Measurements from ENCODE around the gene LINGO3. TPM values are rescaled to one million over a fixed set of nuclear protein-coding genes. Genes with fewer than 3 reads are reported as not detected.

Gene LINGO3
- total RNA-seq, 1 experiment from 2014 or later = 1.3 TPM

DNA sequence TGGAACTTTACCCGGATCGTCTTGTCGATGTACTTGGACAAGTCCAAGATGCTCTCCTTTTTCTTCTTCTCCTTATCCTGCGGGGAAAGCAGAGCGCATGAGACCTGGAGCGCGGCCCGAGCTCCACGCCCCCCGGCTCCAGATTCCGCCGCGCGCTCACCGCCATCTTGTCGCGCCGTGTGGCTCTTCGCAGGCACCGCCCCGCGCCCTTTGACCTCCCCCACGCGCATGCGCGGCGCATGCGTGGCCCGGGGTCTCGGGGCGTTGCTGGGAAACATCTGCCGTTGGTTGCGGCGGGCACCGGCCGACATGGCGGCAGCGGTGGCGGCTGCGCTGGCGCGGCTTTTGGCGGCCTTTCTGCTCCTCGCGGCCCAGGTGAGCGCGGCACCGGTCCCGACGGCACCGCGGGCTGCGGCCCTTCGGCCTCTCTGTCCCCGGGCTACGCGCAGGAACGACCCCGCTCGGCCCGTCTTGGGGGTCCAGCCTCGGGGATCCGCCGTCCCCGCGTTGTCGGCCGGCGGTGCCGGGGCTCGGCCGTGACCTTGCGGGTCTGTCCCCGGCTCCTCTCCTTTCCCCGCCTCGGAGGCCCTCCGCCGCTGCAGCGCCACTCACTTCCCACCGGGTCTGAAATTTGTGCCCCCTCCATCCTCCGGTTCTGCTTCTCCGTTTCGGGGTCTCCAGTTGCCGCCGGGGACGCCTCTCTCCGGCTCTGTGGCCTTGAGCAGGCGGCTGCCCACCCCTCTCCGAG, 20.6 kb upstream of the LINGO3 start, which contains the start of the genes LSM7 and SPPL2B:
Gene LSM7, minus strand, starts transcription at position 186 of the 748 bp plus-strand sequence. Its CDS starts 20 bp downstream, at position 166.
Gene SPPL2B, plus strand, starts transcription at position 284 of the 748 bp plus-strand sequence. Its CDS starts 26 bp downstream, at position 310.
- no TSS peak for BruUV-seq (replicated peaks)

DNA sequence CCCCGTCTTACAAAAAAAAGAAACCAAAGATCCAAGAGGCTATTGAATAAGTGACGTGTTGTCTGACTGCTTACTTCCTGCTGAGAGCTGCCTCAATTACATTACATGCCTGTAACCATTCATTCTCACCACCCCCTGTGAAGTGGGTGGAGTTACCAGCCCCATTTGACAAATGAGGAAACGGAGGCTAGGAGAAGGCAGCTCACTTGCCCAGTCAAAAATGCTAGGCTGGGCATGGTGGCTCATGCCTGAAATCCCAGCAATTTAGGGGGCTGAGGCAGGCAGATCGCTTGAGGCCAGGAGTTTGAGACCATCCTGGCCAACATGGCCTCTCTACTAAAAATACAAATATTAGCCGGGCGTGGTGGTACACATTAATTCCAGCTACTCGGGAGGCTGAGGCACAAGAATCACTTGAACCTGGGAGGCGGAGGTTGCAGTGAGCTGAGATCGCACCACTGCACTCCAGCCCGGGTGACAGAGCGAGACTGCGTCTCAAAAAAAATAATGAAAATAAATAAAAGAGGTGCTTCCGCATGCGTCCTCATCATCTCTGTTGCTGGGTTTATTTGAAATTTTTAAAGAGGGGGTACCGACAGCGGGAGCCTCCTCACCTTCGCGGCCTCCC, 19.9 kb upstream of the LINGO3 start:
- CTCF ChIA-PET = no interaction called here
- Mint-ChIP-seq H3K4me1 (ENCODE audit: low read depth, unreplicated experiment) (peaks cover 24% of the 10 kb centered on the region), H3K9me3 (ENCODE audit: unreplicated experiment) (no peaks in the 10 kb centered on the region), H3K36me3 (ENCODE audit: insufficient read depth, unreplicated experiment) (peaks cover 57% of the 10 kb centered on the region), H3K27ac (ENCODE audit: unreplicated experiment) (peak overlapping the region; percentile 94), H3K27me3 (ENCODE audit: insufficient read depth, unreplicated experiment) (no peaks in the 10 kb centered on the region), H3K4me3 (ENCODE audit: unreplicated experiment) (peak overlapping the region; percentile 87)
- POLR2A ChIA-PET = interaction anchor here (0.5 to 1.6 kb wide), 5 partner anchors 9 to 273 kb away, joined by 3 to 5 read pairs (median 4); partner anchors contain the start of genes GADD45B and PLEKHJ1
- TF ChIP-seq, protein P1, sequence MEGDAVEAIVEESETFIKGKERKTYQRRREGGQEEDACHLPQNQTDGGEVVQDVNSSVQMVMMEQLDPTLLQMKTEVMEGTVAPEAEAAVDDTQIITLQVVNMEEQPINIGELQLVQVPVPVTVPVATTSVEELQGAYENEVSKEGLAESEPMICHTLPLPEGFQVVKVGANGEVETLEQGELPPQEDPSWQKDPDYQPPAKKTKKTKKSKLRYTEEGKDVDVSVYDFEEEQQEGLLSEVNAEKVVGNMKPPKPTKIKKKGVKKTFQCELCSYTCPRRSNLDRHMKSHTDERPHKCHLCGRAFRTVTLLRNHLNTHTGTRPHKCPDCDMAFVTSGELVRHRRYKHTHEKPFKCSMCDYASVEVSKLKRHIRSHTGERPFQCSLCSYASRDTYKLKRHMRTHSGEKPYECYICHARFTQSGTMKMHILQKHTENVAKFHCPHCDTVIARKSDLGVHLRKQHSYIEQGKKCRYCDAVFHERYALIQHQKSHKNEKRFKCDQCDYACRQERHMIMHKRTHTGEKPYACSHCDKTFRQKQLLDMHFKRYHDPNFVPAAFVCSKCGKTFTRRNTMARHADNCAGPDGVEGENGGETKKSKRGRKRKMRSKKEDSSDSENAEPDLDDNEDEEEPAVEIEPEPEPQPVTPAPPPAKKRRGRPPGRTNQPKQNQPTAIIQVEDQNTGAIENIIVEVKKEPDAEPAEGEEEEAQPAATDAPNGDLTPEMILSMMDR (IDR thresholded peaks at IDR 0.05; ENCODE audit: insufficient read depth in 1 of 2, low read depth in 1 of 2, low read length in 1 of 2, severe bottlenecking in 1 of 2, unreplicated experiment in 1 of 2) = no peak
- H3K36me3 ChIP-seq (ENCODE audit: control insufficient read depth, insufficient read depth, low read length) = peaks cover 1% of the 10 kb centered on the region; the same call in 1 of the 2 replicates
- BruUV-seq (replicated peaks) = TSS peak; percentile 64
- no peaks in the 10 kb centered on the region for H3K9me3 ChIP-seq
- H3K4me3 ChIP-seq (ENCODE audit: low read depth, low read length) = peak overlapping the region; percentile 95
- no peaks in the 10 kb centered on the region for H3K27me3 ChIP-seq (replicated peaks; ENCODE audit: control insufficient read depth, insufficient read depth, low read length)
- no peak for DNase-seq
- peaks cover 31% of the 10 kb centered on the region for H3K4me1 ChIP-seq
- intact Hi-C loops (cut with micrococcal nuclease; ENCODE audit: unreplicated experiment) = no loop called here

More for the DNA sequence above, 20.6 kb upstream of the LINGO3 start, which contains the start of the genes LSM7 and SPPL2B:
- H3K36me3 Mint-ChIP-seq (ENCODE audit: insufficient read depth, unreplicated experiment) = peaks cover 53% of the 10 kb centered on the region
- TF ChIP-seq, protein P1 (IDR thresholded peaks at IDR 0.05; ENCODE audit: insufficient read depth in 1 of 2, low read depth in 1 of 2, low read length in 1 of 2, severe bottlenecking in 1 of 2, unreplicated experiment in 1 of 2) = no peak
- H3K27me3 ChIP-seq (replicated peaks; ENCODE audit: control insufficient read depth, insufficient read depth, low read length) = no peaks in the 10 kb centered on the region
- H3K4me3 ChIP-seq (ENCODE audit: low read depth, low read length) = peak within 1 kb of the TSS; percentile 95
- ChIA-PET POLR2A (interaction anchor here (0.5 to 1.6 kb wide), 5 partner anchors 10 to 272 kb away, joined by 3 to 5 read pairs (median 4); partner anchors contain the start of genes GADD45B and PLEKHJ1), CTCF (no interaction called here)
- intact Hi-C loops (cut with micrococcal nuclease; ENCODE audit: unreplicated experiment) = no loop called here
- peak; percentile 87 to 91 for DNase-seq
- H3K9me3 ChIP-seq = no peaks in the 10 kb centered on the region
- no peaks in the 10 kb centered on the region for H3K27me3 Mint-ChIP-seq (ENCODE audit: insufficient read depth, unreplicated experiment)
- H3K4me1 ChIP-seq = peaks cover 31% of the 10 kb centered on the region
- H3K9me3 Mint-ChIP-seq (ENCODE audit: unreplicated experiment) = no peaks in the 10 kb centered on the region
- peak within 1 kb of the TSS; percentile 94 for H3K27ac Mint-ChIP-seq (ENCODE audit: unreplicated experiment)
- H3K4me1 Mint-ChIP-seq (ENCODE audit: low read depth, unreplicated experiment) = peaks cover 26% of the 10 kb centered on the region
- peaks cover 1% of the 10 kb centered on the region; the same call in 1 of the 2 replicates for H3K36me3 ChIP-seq (ENCODE audit: control insufficient read depth, insufficient read depth, low read length)
- peak within 1 kb of the TSS; percentile 87 for H3K4me3 Mint-ChIP-seq (ENCODE audit: unreplicated experiment)

DNA sequence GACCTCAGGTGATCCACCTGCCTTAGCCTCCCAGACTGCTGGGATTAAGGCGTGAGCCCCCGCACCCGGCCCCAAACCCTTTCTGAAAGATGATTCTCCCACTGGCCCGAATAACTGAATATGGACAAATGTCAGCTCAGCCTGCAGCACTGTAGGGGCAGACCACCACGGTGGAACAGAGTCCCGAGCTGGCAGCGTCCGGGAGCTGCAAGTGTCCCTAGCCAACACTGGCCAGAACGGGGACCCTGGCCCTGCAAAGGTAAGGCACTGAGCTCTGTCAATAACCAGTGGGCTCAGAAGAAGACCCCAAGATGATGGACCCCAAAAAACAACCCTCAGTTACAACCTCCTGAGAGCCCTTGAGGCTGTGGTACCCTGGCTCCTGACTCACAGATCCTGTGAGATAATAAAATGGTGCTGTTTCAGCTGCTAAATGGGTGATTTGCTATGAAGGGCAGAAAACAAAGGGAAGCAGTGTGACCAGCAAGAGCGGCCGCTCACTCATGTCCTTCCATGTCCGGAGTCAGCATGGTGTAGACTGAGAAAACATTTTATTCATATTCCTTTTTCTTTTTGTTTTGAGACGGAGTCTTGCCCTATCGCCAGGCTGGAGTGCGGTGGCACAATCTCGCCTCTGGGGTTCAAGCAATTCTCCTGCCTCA, 18.9 kb upstream of the LINGO3 start:
- TF ChIP-seq, protein P1 (IDR thresholded peaks at IDR 0.05; ENCODE audit: insufficient read depth in 1 of 2, low read depth in 1 of 2, low read length in 1 of 2, severe bottlenecking in 1 of 2, unreplicated experiment in 1 of 2) = no peak
- CTCF ChIA-PET = no interaction called here
- no TSS peak for BruUV-seq (replicated peaks)
- intact Hi-C loops (cut with micrococcal nuclease; ENCODE audit: unreplicated experiment) = no loop called here
- POLR2A ChIA-PET = no interaction called here
- Mint-ChIP-seq H3K36me3 (ENCODE audit: insufficient read depth, unreplicated experiment) (peaks cover 60% of the 10 kb centered on the region), H3K27ac (ENCODE audit: unreplicated experiment) (no peak overlapping the region), H3K4me1 (ENCODE audit: low read depth, unreplicated experiment) (peaks cover 24% of the 10 kb centered on the region), H3K27me3 (ENCODE audit: insufficient read depth, unreplicated experiment) (no peaks in the 10 kb centered on the region), H3K4me3 (ENCODE audit: unreplicated experiment) (peak overlapping the region; percentile 87), H3K9me3 (ENCODE audit: unreplicated experiment) (no peaks in the 10 kb centered on the region)
- H3K4me1 ChIP-seq = peaks cover 25% of the 10 kb centered on the region
- no peak for DNase-seq
- no peaks in the 10 kb centered on the region for H3K27me3 ChIP-seq (replicated peaks; ENCODE audit: control insufficient read depth, insufficient read depth, low read length)
- peaks cover 1% of the 10 kb centered on the region; the same call in 1 of the 2 replicates for H3K36me3 ChIP-seq (ENCODE audit: control insufficient read depth, insufficient read depth, low read length)
- no peaks in the 10 kb centered on the region for H3K9me3 ChIP-seq
- H3K4me3 ChIP-seq (ENCODE audit: low read depth, low read length) = no peak overlapping the region
